HepG2 (cell line): Measurements from ENCODE around the gene HLCS. TPM values are rescaled to one million over a fixed set of nuclear protein-coding genes. Genes with fewer than 3 reads are reported as not detected.

Source experiments
- AGO2 ChIP-seq: fragments of 200-400 bp; formaldehyde crosslinking; optimal IDR thresholded peaks from 2 replicates; pipeline ENCODE3; 2017; ENCODE audit warnings: mild to moderate bottlenecking, low read depth, low read length, moderate library complexity
- CCDC6 ChIP-seq: sonication (generic); formaldehyde crosslinking; IDR thresholded peaks from 2 replicates; pipeline ENCODE4 v1.8.1; 2022; ENCODE audit warnings: mild to moderate bottlenecking, missing genetic modification reagents, moderate library complexity
- FIP1L1 ChIP-seq: fragments of 200-400 bp; formaldehyde crosslinking; IDR thresholded peaks from 2 replicates; pipeline ENCODE4 v1.6.1; 2018; ENCODE audit warnings: low read depth, mild to moderate bottlenecking, low read length, moderate library complexity, borderline replicate concordance; ENCODE audit not compliant: insufficient read depth
- FOXK2 ChIP-seq: fragments of 450-650 bp; IDR thresholded peaks from 2 replicates; pipeline ENCODE4 v1.6.1; 2016
- HNRNPLL ChIP-seq: fragments of 200-400 bp; formaldehyde crosslinking; IDR thresholded peaks from 2 replicates; pipeline ENCODE4 v1.6.1; 2017; ENCODE audit warnings: mild to moderate bottlenecking, low read depth, low read length; ENCODE audit not compliant: poor library complexity, severe bottlenecking
- KDM3A ChIP-seq: IDR thresholded peaks from 2 replicates; pipeline ENCODE4 v1.6.1; 2018; ENCODE audit warnings: low read depth, missing compliant biosample characterization
- MEIS1 ChIP-seq: sonication (generic); formaldehyde crosslinking; IDR thresholded peaks from 2 replicates; pipeline ENCODE4 v1.9.0; 2021; ENCODE audit warnings: mild to moderate bottlenecking, missing genetic modification reagents, moderate library complexity, borderline replicate concordance
- MEIS2 ChIP-seq: sonication (generic); formaldehyde crosslinking; IDR thresholded peaks from 2 replicates; pipeline ENCODE4 v1.9.0; 2021; ENCODE audit warnings: mild to moderate bottlenecking, missing genetic modification reagents
- MLXIP ChIP-seq: sonication (generic); formaldehyde crosslinking; IDR thresholded peaks from 2 replicates; pipeline ENCODE4 v1.9.0; 2021; ENCODE audit warnings: missing genetic modification reagents, borderline replicate concordance
- NFYB ChIP-seq: sonication (generic); formaldehyde crosslinking; IDR thresholded peaks from 2 replicates; pipeline ENCODE4 v1.4.0; 2020; ENCODE audit warnings: missing genetic modification reagents
- NR1H2 ChIP-seq: sonication (generic); formaldehyde crosslinking; IDR thresholded peaks from 2 replicates; pipeline ENCODE4 v1.8.1; 2022; ENCODE audit warnings: low read depth, missing genetic modification reagents, borderline replicate concordance
- PREB ChIP-seq: sonication (generic); formaldehyde crosslinking; IDR thresholded peaks from 2 replicates; pipeline ENCODE4 v1.4.0; 2020; ENCODE audit warnings: missing genetic modification reagents
- SMYD3 ChIP-seq: sonication (generic); formaldehyde crosslinking; IDR thresholded peaks from 2 replicates; pipeline ENCODE4 v1.8.1; 2023; ENCODE audit warnings: mild to moderate bottlenecking, missing genetic modification reagents
- SOX5 ChIP-seq: IDR thresholded peaks from 2 replicates; pipeline ENCODE4 v1.6.1; 2016; ENCODE audit warnings: borderline replicate concordance
- TBX3 ChIP-seq: fragments of 450-650 bp; IDR thresholded peaks from 2 replicates; pipeline ENCODE4 v1.6.1; 2017; ENCODE audit warnings: antibody characterized with exemption, mild to moderate bottlenecking, inconsistent platforms, borderline replicate concordance
- TGIF2 ChIP-seq: IDR thresholded peaks from 2 replicates; pipeline ENCODE4 v1.6.1; 2016; ENCODE audit warnings: control low read depth, missing compliant biosample characterization
- THYN1 ChIP-seq: sonication (generic); formaldehyde crosslinking; IDR thresholded peaks from 2 replicates; pipeline ENCODE4 v1.8.1; 2023; ENCODE audit warnings: low read depth, mild to moderate bottlenecking, moderate library complexity, missing genetic modification reagents, borderline replicate concordance
- ZBTB1 ChIP-seq: sonication (generic); formaldehyde crosslinking; IDR thresholded peaks from 2 replicates; pipeline ENCODE4 v1.4.0; 2020; ENCODE audit warnings: missing genetic modification reagents, borderline replicate concordance
- ZBTB21 ChIP-seq: sonication (generic); formaldehyde crosslinking; IDR thresholded peaks from 2 replicates; pipeline ENCODE4 v1.4.0; 2020; ENCODE audit warnings: missing genetic modification reagents
- ZNF17 ChIP-seq: sonication (generic); formaldehyde crosslinking; IDR thresholded peaks from 2 replicates; pipeline ENCODE4 v1.5.0; 2020; ENCODE audit warnings: mild to moderate bottlenecking, missing genetic modification reagents
- ZNF431 ChIP-seq: sonication (generic); formaldehyde crosslinking; IDR thresholded peaks from 2 replicates; pipeline ENCODE4 v1.9.0; 2022; ENCODE audit warnings: missing genetic modification reagents, low read depth, mild to moderate bottlenecking, borderline replicate concordance
- ZNF510 ChIP-seq: sonication (generic); formaldehyde crosslinking; IDR thresholded peaks from 2 replicates; pipeline ENCODE4 v1.4.0; 2020; ENCODE audit warnings: low read depth, mild to moderate bottlenecking, missing genetic modification reagents
- ZNF605 ChIP-seq: sonication (generic); formaldehyde crosslinking; IDR thresholded peaks from 2 replicates; pipeline ENCODE4 v1.8.0; 2022; ENCODE audit warnings: mild to moderate bottlenecking, missing genetic modification reagents
- ZNF724P ChIP-seq: sonication (generic); formaldehyde crosslinking; IDR thresholded peaks from 2 replicates; pipeline ENCODE4 v1.8.0; 2022; ENCODE audit warnings: missing genetic modification reagents, borderline replicate concordance
- ZNF839 ChIP-seq: sonication (generic); formaldehyde crosslinking; IDR thresholded peaks from 2 replicates; pipeline ENCODE4 v1.4.0; 2020; ENCODE audit warnings: missing genetic modification reagents, mild to moderate bottlenecking, borderline replicate concordance
- polyA plus RNA-seq, 8 experiments: library from polyadenylated mRNA; depleted of rRNA in 3 of 8; stranded (reverse) in 7 of 8; unstranded in 1 of 8; fragments of >200 nt; fragmentation: Illumina TruSeq in 4 of 8; extraction: Trizol in 4 of 8; gene quantifications; 2 replicates each; pipeline versions ENCODE4 v1.2.1 to v1.2.3, GENCODE V29; 2011 to 2016; ENCODE audit warnings: low read depth in 4 of 8, missing spikeins in 1 of 8, mixed read lengths in 1 of 8; ENCODE audit not compliant: insufficient read depth in 1 of 8
- total RNA-seq, 5 experiments: library from RNA; depleted of rRNA; stranded (reverse); fragments of >200 nt; fragmentation: Illumina TruSeq; extraction: Trizol; gene quantifications; 2 replicates each; pipeline ENCODE4 v1.2.3, GENCODE V29; 2016; ENCODE audit warnings: low read depth in 1 of 5
- TF ChIP-seq, protein P1 (sequence below): sonication (generic); formaldehyde crosslinking; IDR thresholded peaks from 2 replicates; pipeline ENCODE4 v1.4.0; 2020; ENCODE audit warnings: mild to moderate bottlenecking, missing genetic modification reagents
- TF ChIP-seq, protein P2 (sequence below): sonication (generic); formaldehyde crosslinking; IDR thresholded peaks from 2 replicates; pipeline ENCODE4 v1.4.0; 2020; ENCODE audit warnings: mild to moderate bottlenecking, missing genetic modification reagents

The HLCS gene
- total and polyA plus RNA-seq, 2 of the 13 experiments (the other 11 are each of a cell fraction or from before 2014, with no cell fraction given) = 7.9 to 12.3 TPM

- TF ChIP-seq ZNF17 (CRISPR knock-in tag) (no peak), NFYB (CRISPR knock-in tag) (no peak), ZNF510 (no peak), NR1H2 (no peak), TGIF2 (CRISPR knock-in tag) (no peak), FIP1L1 (no peak), MLXIP (no peak), ZBTB21 (CRISPR knock-in tag) (no peak), ZNF839 (CRISPR knock-in tag) (no peak), HNRNPLL (no peak), SMYD3 (CRISPR knock-in tag) (no peak), MEIS1 (CRISPR knock-in tag) (no peak), ZBTB1 (CRISPR knock-in tag) (no peak), ZNF724P (CRISPR knock-in tag) (no peak), THYN1 (no peak), TBX3 (peak; percentile 43; the same call in 1 of the 2 replicates), CCDC6 (CRISPR knock-in tag) (no peak), ZNF605 (CRISPR knock-in tag) (no peak), MEIS2 (no peak), FOXK2 (no peak), PREB (CRISPR knock-in tag) (no peak), AGO2 (no peak), KDM3A (CRISPR knock-in tag) (no peak), SOX5 (CRISPR knock-in tag) (peak; percentile 61; the same call in 1 of the 2 replicates), ZNF431 (CRISPR knock-in tag) (no peak)
- TF ChIP-seq, protein P1, sequence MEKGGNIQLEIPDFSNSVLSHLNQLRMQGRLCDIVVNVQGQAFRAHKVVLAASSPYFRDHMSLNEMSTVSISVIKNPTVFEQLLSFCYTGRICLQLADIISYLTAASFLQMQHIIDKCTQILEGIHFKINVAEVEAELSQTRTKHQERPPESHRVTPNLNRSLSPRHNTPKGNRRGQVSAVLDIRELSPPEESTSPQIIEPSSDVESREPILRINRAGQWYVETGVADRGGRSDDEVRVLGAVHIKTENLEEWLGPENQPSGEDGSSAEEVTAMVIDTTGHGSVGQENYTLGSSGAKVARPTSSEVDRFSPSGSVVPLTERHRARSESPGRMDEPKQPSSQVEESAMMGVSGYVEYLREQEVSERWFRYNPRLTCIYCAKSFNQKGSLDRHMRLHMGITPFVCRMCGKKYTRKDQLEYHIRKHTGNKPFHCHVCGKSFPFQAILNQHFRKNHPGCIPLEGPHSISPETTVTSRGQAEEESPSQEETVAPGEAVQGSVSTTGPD (CRISPR knock-in tag) = no peak
- TF ChIP-seq, protein P2, sequence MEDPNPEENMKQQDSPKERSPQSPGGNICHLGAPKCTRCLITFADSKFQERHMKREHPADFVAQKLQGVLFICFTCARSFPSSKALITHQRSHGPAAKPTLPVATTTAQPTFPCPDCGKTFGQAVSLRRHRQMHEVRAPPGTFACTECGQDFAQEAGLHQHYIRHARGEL (CRISPR knock-in tag) = no peak
These were observed 21.4 kb upstream of the HLCS start (continued) for GRCh38 chr21:36987845-36988244.
